ENCODE results near the gene HTR3E. TPM values are rescaled to one million over a fixed set of nuclear protein-coding genes. Genes with fewer than 3 reads are reported as not detected.
A peak's percentile ranks its signal among the peaks of the same experiment; 100 is the strongest.

Gene HTR3E
- total and polyA plus RNA-seq, 2 of the 13 experiments (the other 11 are each of a cell fraction or from before 2014, with no cell fraction given), result not detected

GRCh38 chr3:184110316-184110725 lies 13.5 kb downstream of the HTR3E start (continued):
- TF ChIP-seq FOSL1 (CRISPR knock-in tag; IDR thresholded peaks at IDR 0.05; ENCODE audit: borderline replicate concordance), result peak; percentile 64
- TF ChIP-seq ZNF773 (CRISPR knock-in tag; IDR thresholded peaks at IDR 0.05; ENCODE audit: borderline replicate concordance), result no peak
- no peak for TF ChIP-seq ZNF639 (CRISPR knock-in tag; conservative IDR thresholded peaks at IDR 0.05)
- no peak for TF ChIP-seq ZSCAN20 (CRISPR knock-in tag; IDR thresholded peaks at IDR 0.05; ENCODE audit: borderline replicate concordance)
- 0 out of 2 replicates have a peak, but pooled peaks have one; percentile 29 for TF ChIP-seq THAP11 (CRISPR knock-in tag; IDR thresholded peaks at IDR 0.05)
- TF ChIP-seq KAT2B (IDR thresholded peaks at IDR 0.05; ENCODE audit: borderline replicate concordance, low read depth, low read length), result peak; percentile 59; the same call in 1 of the 2 replicates
- no peak for TF ChIP-seq RAD51 (IDR thresholded peaks at IDR 0.05; ENCODE audit: borderline replicate concordance)
- peak; percentile 98 for TF ChIP-seq FOSL2 (CRISPR knock-in tag; IDR thresholded peaks at IDR 0.05)
- TF ChIP-seq CREB1 (IDR thresholded peaks at IDR 0.05), result no peak
- TF ChIP-seq CREB1 (CRISPR knock-in tag; IDR thresholded peaks at IDR 0.05), result 0 out of 2 replicates have a peak, but pooled peaks have one; percentile 26
- peak; percentile 31; the same call in 1 of the 2 replicates for TF ChIP-seq POGZ (CRISPR knock-in tag; IDR thresholded peaks at IDR 0.05)
- TF ChIP-seq MLX (CRISPR knock-in tag; IDR thresholded peaks at IDR 0.05), result no peak
- peak; percentile 33; the same call in 1 of the 2 replicates for TF ChIP-seq ARID5B (CRISPR knock-in tag; IDR thresholded peaks at IDR 0.05)
- TF ChIP-seq GABPA (IDR thresholded peaks at IDR 0.05; ENCODE audit: low read depth, low read length), result no peak
- 0 out of 2 replicates have a peak, but pooled peaks have one; percentile 12 for TF ChIP-seq GABPA (CRISPR knock-in tag; IDR thresholded peaks at IDR 0.05; ENCODE audit: low read depth)
- no peak for TF ChIP-seq XRCC5 (optimal IDR thresholded peaks at IDR 0.05; ENCODE audit: low read length)
- peak; percentile 89 for TF ChIP-seq MIXL1 (CRISPR knock-in tag; IDR thresholded peaks at IDR 0.05)
- TF ChIP-seq ARID4A (CRISPR knock-in tag; IDR thresholded peaks at IDR 0.05; ENCODE audit: borderline replicate concordance), result peak; percentile 34; the same call in 1 of the 2 replicates
- peak; percentile 97 for TF ChIP-seq MAFG (CRISPR knock-in tag; IDR thresholded peaks at IDR 0.05)
- TF ChIP-seq HNF1B (CRISPR knock-in tag; IDR thresholded peaks at IDR 0.05), result peak; percentile 32; the same call in 1 of the 2 replicates
- no peak for TF ChIP-seq ISL2 (CRISPR knock-in tag; IDR thresholded peaks at IDR 0.05)

Measured in HepG2 (cell line).